ENCODE measurements around the gene TRPC6.

Gene TRPC6

GRCh38 chr11:101553891-101554292, 29.9 kb downstream of the TRPC6 start:
- H3K9me3 ChIP-seq (ENCODE audit: low read length) = peaks cover 4% of the 10 kb centered on the region; the same call in 1 of the 2 replicates
- H3K79me2 ChIP-seq (ENCODE audit: insufficient read depth, low read length) = no peaks in the 10 kb centered on the region
- H3K27me3 ChIP-seq (ENCODE audit: insufficient read depth, low read length) = no peaks in the 10 kb centered on the region
- no peaks in the 10 kb centered on the region for H3K9me2 ChIP-seq (ENCODE audit: low read depth, low read length)
- no peak for TF ChIP-seq EZH2 (IDR thresholded peaks at IDR 0.05; ENCODE audit: borderline replicate concordance, low read length)
- TF ChIP-seq CTCF (IDR thresholded peaks at IDR 0.05; ENCODE audit: low read length) = no peak
- peak overlapping the region; percentile 46; the same call in 1 of the 2 replicates for H3K4me2 ChIP-seq (ENCODE audit: low read length)
- no peak overlapping the region for H2AFZ ChIP-seq (ENCODE audit: low read length)
- no peaks in the 10 kb centered on the region for H4K20me1 ChIP-seq (ENCODE audit: insufficient read depth, low read length)
- H3K36me3 ChIP-seq (ENCODE audit: insufficient read depth, low read length) = no peaks in the 10 kb centered on the region
- no peak overlapping the region for H3K9ac ChIP-seq (ENCODE audit: low read length)
- H3K27ac ChIP-seq (ENCODE audit: low read depth, low read length, poor library complexity, severe bottlenecking) = peak overlapping the region; percentile 80
- H3F3A ChIP-seq (ENCODE audit: insufficient read depth, low read length) = no peaks in the 10 kb centered on the region
- H3K4me1 ChIP-seq (ENCODE audit: insufficient read depth, low read length, severe bottlenecking) = peaks cover 21% of the 10 kb centered on the region
- no peak overlapping the region for H3K4me3 ChIP-seq (ENCODE audit: low read depth, low read length, poor library complexity, severe bottlenecking)

GRCh38 chr11:101552888-101553287, 30.9 kb downstream of the TRPC6 start:
- Histone ChIP-seq H3K27ac (ENCODE audit: low read depth, low read length, poor library complexity, severe bottlenecking) (no peak overlapping the region), H3K4me3 (ENCODE audit: low read depth, low read length, poor library complexity, severe bottlenecking) (no peak overlapping the region)

GRCh38 chr11:101528541-101528940, 55.3 kb downstream of the TRPC6 start:
- Histone ChIP-seq H3K36me3 (ENCODE audit: insufficient read depth, low read length) (no peaks in the 10 kb centered on the region), H3F3A (ENCODE audit: insufficient read depth, low read length) (no peaks in the 10 kb centered on the region), H4K20me1 (ENCODE audit: insufficient read depth, low read length) (no peaks in the 10 kb centered on the region), H3K4me3 (ENCODE audit: low read depth, low read length, poor library complexity, severe bottlenecking) (no peak overlapping the region), H3K9ac (ENCODE audit: low read length) (no peak overlapping the region), H3K27ac (ENCODE audit: low read depth, low read length, poor library complexity, severe bottlenecking) (no peak overlapping the region), H3K9me2 (ENCODE audit: low read depth, low read length) (no peaks in the 10 kb centered on the region), H3K27me3 (ENCODE audit: insufficient read depth, low read length) (no peaks in the 10 kb centered on the region), H2AFZ (ENCODE audit: low read length) (no peak overlapping the region), H3K9me3 (ENCODE audit: low read length) (no peaks in the 10 kb centered on the region), H3K4me1 (ENCODE audit: insufficient read depth, low read length, severe bottlenecking) (no peaks in the 10 kb centered on the region), H3K4me2 (ENCODE audit: low read length) (no peak overlapping the region), H3K79me2 (ENCODE audit: insufficient read depth, low read length) (no peaks in the 10 kb centered on the region)
- TF ChIP-seq CTCF (IDR thresholded peaks at IDR 0.05; ENCODE audit: low read length) = no peak
- no peak for TF ChIP-seq EZH2 (IDR thresholded peaks at IDR 0.05; ENCODE audit: borderline replicate concordance, low read length)

More at GRCh38 chr11:101552888-101553287, 30.9 kb downstream of the TRPC6 start:
- TF ChIP-seq CTCF (IDR thresholded peaks at IDR 0.05; ENCODE audit: low read length) (no peak), EZH2 (IDR thresholded peaks at IDR 0.05; ENCODE audit: borderline replicate concordance, low read length) (no peak)
- Histone ChIP-seq H2AFZ (ENCODE audit: low read length) (no peak overlapping the region), H3K9me3 (ENCODE audit: low read length) (peaks cover 4% of the 10 kb centered on the region; the same call in 1 of the 2 replicates), H3K27me3 (ENCODE audit: insufficient read depth, low read length) (no peaks in the 10 kb centered on the region), H3K79me2 (ENCODE audit: insufficient read depth, low read length) (no peaks in the 10 kb centered on the region), H3K9me2 (ENCODE audit: low read depth, low read length) (no peaks in the 10 kb centered on the region), H3K9ac (ENCODE audit: low read length) (no peak overlapping the region), H3K4me2 (ENCODE audit: low read length) (no peak overlapping the region), H3K4me1 (ENCODE audit: insufficient read depth, low read length, severe bottlenecking) (peaks cover 21% of the 10 kb centered on the region), H3K36me3 (ENCODE audit: insufficient read depth, low read length) (no peaks in the 10 kb centered on the region), H3F3A (ENCODE audit: insufficient read depth, low read length) (no peaks in the 10 kb centered on the region), H4K20me1 (ENCODE audit: insufficient read depth, low read length) (no peaks in the 10 kb centered on the region)

Data from OCI-LY1 (cell line).